Thyroid gland (tissue), 4 donors: Measurements from ENCODE around the gene SHH.

Experiments
- POLR2A ChIP-seq, 2 donors: fragments of 450-650 bp; IDR thresholded peaks; one replicate each; pipeline ENCODE4 v1.6.1; 2017; ENCODE audit warnings: antibody characterized with exemption in 2 of 2, mild to moderate bottlenecking in 2 of 2, moderate library complexity in 1 of 2
- TF ChIP-seq, protein P1 (sequence below), 6 experiments: fragments of 200-600 bp in 3 of 6; fragments of 450-650 bp in 3 of 6; sonication (generic) in 3 of 6; IDR thresholded peaks; one replicate each; pipeline ENCODE4 v1.5.1; 2016 to 2019; ENCODE audit warnings: antibody characterized with exemption in 6 of 6, mild to moderate bottlenecking in 2 of 6, inconsistent platforms in 1 of 6, moderate library complexity in 1 of 6

DNA sequence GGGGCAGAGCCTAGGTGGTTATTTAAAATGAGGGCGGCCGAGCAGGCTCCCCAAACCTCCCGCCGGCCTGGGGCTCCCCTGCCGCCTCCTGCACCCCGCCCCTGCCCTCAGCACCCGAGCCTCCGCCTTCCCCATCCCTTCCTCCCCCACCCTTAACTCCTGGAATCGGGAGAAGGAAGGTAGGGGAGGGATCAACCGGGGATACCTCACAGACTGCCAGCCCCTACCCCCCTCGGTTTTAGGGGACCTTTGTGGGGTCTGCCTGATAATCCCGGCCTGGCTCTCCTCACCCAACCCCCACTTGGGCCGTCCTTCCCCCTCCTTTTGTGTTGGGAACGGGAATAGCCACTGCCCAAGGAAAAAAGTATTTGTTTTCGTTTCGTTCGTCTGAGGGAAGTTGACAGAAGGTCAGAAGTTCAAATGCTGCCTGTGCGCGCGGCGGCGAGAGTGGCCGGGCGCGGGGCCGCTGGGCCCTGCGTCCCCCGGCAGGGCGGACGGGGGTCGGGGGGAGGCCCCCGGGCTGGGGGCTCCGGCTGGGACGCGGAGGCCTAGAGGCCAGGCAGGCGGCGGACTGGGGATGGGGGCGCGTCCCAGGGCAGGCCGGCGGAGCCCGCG lies 2.8 kb downstream of the SHH start:
- TF ChIP-seq, protein P1, sequence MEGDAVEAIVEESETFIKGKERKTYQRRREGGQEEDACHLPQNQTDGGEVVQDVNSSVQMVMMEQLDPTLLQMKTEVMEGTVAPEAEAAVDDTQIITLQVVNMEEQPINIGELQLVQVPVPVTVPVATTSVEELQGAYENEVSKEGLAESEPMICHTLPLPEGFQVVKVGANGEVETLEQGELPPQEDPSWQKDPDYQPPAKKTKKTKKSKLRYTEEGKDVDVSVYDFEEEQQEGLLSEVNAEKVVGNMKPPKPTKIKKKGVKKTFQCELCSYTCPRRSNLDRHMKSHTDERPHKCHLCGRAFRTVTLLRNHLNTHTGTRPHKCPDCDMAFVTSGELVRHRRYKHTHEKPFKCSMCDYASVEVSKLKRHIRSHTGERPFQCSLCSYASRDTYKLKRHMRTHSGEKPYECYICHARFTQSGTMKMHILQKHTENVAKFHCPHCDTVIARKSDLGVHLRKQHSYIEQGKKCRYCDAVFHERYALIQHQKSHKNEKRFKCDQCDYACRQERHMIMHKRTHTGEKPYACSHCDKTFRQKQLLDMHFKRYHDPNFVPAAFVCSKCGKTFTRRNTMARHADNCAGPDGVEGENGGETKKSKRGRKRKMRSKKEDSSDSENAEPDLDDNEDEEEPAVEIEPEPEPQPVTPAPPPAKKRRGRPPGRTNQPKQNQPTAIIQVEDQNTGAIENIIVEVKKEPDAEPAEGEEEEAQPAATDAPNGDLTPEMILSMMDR (IDR thresholded peaks at IDR 0.05), result no peak
- TF ChIP-seq POLR2A (IDR thresholded peaks at IDR 0.05), result no peak
